ENCODE measurements around the gene KCNB1.

DNA sequence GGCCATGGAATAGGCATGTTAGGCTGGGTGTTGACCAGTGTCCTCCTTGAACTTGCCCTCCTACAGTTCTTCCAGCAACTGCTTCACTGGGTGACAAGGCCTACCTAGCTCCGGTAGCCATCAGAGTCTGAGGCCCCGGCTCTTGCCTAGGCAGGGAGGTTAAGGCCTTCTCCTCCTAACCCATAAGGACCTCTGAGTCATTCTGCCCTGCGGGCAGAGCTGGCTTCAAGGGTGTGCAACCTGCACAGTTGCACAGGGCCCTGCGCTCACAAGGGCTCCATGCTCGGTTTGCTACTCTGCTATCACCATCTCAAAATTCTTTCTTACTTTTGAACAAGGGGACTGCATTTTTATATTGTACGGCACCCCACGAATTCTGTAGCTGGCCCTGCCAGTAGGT lies 17.9 kb downstream of the KCNB1 start:
- TF ChIP-seq CTCF (IDR thresholded peaks at IDR 0.05; ENCODE audit: poor library complexity, severe bottlenecking) (no peak), RAD21 (conservative IDR thresholded peaks at IDR 0.05) (no peak), TAF1 (IDR thresholded peaks at IDR 0.05; ENCODE audit: low read depth) (no peak), SMC3 (conservative IDR thresholded peaks at IDR 0.05; ENCODE audit: poor library complexity) (no peak)
